ENCODE measurements around the gene PLLP.
"Not testable (repeated sequence)": the region's sequence is repeated elsewhere in the genome, so short reads cannot be mapped to it uniquely, and the experiment has no call there.

Gene PLLP

GRCh38 chr16:57271063-57271345 is 13.5 kb downstream of the PLLP start:
- no peak for FAIRE-seq

- FAIRE-seq, result no peak
Observed at GRCh38 chr16:57270221-57271062, 14.0 kb downstream of the PLLP start.

- no peak for FAIRE-seq
Observed at GRCh38 chr16:57268804-57269800, 15.4 kb downstream of the PLLP start.

- FAIRE-seq, result not testable (repeated sequence)
Observed at GRCh38 chr16:57267343-57267742, 17.1 kb downstream of the PLLP start.

GRCh38 chr16:57266531-57267260 is 17.8 kb downstream of the PLLP start:
- no peak for FAIRE-seq

- no peak for FAIRE-seq
Observed at GRCh38 chr16:57265850-57266530, 18.5 kb downstream of the PLLP start.

- no peak for FAIRE-seq
Observed at GRCh38 chr16:57264950-57265371, 19.5 kb downstream of the PLLP start.

- no peak for FAIRE-seq
Observed at GRCh38 chr16:57264381-57264780, 20.1 kb downstream of the PLLP start.

GRCh38 chr16:57263541-57264351 is 20.7 kb downstream of the PLLP start:
- FAIRE-seq, result no peak

- FAIRE-seq, result no peak
Observed at GRCh38 chr16:57262841-57263540, 21.5 kb downstream of the PLLP start.

GRCh38 chr16:57261806-57262205 is 22.7 kb downstream of the PLLP start:
- FAIRE-seq, result no peak

- no peak for FAIRE-seq
Observed at GRCh38 chr16:57260294-57260929, 24.1 kb downstream of the PLLP start.

GRCh38 chr16:57258910-57259475 is 25.5 kb downstream of the PLLP start:
- no peak for FAIRE-seq

- FAIRE-seq, result no peak
Observed at GRCh38 chr16:57258226-57258909, 26.1 kb downstream of the PLLP start.

GRCh38 chr16:57257455-57258070 is 26.9 kb downstream of the PLLP start:
- FAIRE-seq, result no peak

GRCh38 chr16:57256601-57257395 is 27.7 kb downstream of the PLLP start:
- no peak for FAIRE-seq

- no peak for FAIRE-seq
Observed at GRCh38 chr16:57255686-57256415, 28.6 kb downstream of the PLLP start.

Data from islet of Langerhans (tissue), 1 donor.